ENCODE data around the gene TMEM86B.
"Not testable (repeated sequence)": the region's sequence is repeated elsewhere in the genome, so short reads cannot be mapped to it uniquely, and the experiment has no call there.

The TMEM86B gene

GRCh38 chr19:55241143-55241934 is 12.8 kb upstream of the TMEM86B start:
- no peak for DNase-seq

- DNase-seq, result no peak
These were observed 12.1 kb upstream of the TMEM86B start for GRCh38 chr19:55240713-55241020.

GRCh38 chr19:55239004-55239403 is 10.4 kb upstream of the TMEM86B start:
- DNase-seq, result no peak

GRCh38 chr19:55238030-55238429 is 9.5 kb upstream of the TMEM86B start:
- no peak for DNase-seq

- no peak for DNase-seq
These were observed 4.4 kb upstream of the TMEM86B start for GRCh38 chr19:55232986-55233385.

- no peak for DNase-seq
These were observed 3.7 kb upstream of the TMEM86B start for GRCh38 chr19:55232286-55232602.

GRCh38 chr19:55231391-55232285 is 3.1 kb upstream of the TMEM86B start:
- no peak for DNase-seq

GRCh38 chr19:55230780-55231179 is 2.2 kb upstream of the TMEM86B start:
- no peak for DNase-seq

- no peak for DNase-seq
These were observed 1.8 kb upstream of the TMEM86B start for GRCh38 chr19:55230329-55230728.

GRCh38 chr19:55229789-55230182 is 1.2 kb upstream of the TMEM86B start:
- no peak for DNase-seq

GRCh38 chr19:55229145-55229788 is 704 bp upstream of the TMEM86B start:
- no peak for DNase-seq

- no peak for DNase-seq
These were observed 560 bp downstream of the TMEM86B start for GRCh38 chr19:55228015-55228391.

- DNase-seq, result no peak
These were observed 1.1 kb downstream of the TMEM86B start for GRCh38 chr19:55227241-55228014.

GRCh38 chr19:55226788-55227187 is 1.8 kb downstream of the TMEM86B start:
- DNase-seq, result no peak

- no peak for DNase-seq
These were observed 2.3 kb downstream of the TMEM86B start for GRCh38 chr19:55226273-55226672.

- no peak for DNase-seq
These were observed 3.1 kb downstream of the TMEM86B start for GRCh38 chr19:55225415-55225958.

GRCh38 chr19:55224679-55225414 is 3.7 kb downstream of the TMEM86B start:
- DNase-seq, result not testable (repeated sequence)

GRCh38 chr19:55224038-55224665 is 4.4 kb downstream of the TMEM86B start:
- no peak for DNase-seq

GRCh38 chr19:55223291-55224037 is 5.1 kb downstream of the TMEM86B start:
- DNase-seq, result no peak

GRCh38 chr19:55220525-55220924 is 8.0 kb downstream of the TMEM86B start:
- no peak for DNase-seq

Measured in NCI-H1436 treated with DMSO at 0.1 percent for 48 hours (cell line).